Prostate gland (tissue), 2 donors: ENCODE data around the gene C1QL1.

Source experiments
- POLR2A ChIP-seq: fragments of 450-650 bp; IDR thresholded peaks from one replicate; pipeline ENCODE4 v1.6.1; 2016; ENCODE audit warnings: antibody characterized with exemption, mild to moderate bottlenecking
- TF ChIP-seq, protein P1 (sequence below), 4 experiments: fragments of 200-600 bp in 2 of 4; fragments of 450-650 bp in 2 of 4; sonication (generic) in 2 of 4; IDR thresholded peaks; 1 replicate in 3 of 4; 2 replicates in 1 of 4; pipeline ENCODE4 v1.5.1; 2016 to 2019; ENCODE audit warnings: antibody characterized with exemption in 4 of 4, mild to moderate bottlenecking in 2 of 4, moderate library complexity in 2 of 4

DNA sequence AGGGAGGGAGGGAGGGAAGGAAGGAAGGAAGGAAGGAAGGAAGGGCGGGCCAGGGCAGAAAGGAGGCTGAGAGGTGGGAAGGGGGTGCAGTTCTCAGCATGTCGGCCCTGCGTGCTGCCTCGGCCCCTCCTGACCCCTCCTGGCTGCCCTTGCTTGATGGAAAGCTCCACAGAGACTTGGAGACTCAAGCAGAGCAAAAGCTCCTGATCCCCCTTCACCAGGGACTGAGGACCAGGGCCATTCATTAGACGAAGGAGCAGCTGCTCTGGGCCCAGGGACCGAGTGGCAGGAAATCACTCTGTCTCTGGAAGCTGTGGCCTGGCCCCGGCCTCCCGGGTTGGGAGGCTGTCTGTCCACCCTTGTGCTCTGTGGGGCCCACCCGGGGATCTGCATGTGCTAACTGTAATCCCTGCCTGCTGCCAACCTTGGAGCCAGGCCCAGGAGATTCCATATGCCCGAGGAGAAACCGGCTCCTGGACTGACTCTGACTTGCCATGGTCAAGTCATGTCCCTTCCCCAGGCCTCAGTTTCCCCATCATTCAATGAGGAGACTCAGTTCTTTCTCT is 27.4 kb upstream of the C1QL1 start:
- TF ChIP-seq, protein P1, sequence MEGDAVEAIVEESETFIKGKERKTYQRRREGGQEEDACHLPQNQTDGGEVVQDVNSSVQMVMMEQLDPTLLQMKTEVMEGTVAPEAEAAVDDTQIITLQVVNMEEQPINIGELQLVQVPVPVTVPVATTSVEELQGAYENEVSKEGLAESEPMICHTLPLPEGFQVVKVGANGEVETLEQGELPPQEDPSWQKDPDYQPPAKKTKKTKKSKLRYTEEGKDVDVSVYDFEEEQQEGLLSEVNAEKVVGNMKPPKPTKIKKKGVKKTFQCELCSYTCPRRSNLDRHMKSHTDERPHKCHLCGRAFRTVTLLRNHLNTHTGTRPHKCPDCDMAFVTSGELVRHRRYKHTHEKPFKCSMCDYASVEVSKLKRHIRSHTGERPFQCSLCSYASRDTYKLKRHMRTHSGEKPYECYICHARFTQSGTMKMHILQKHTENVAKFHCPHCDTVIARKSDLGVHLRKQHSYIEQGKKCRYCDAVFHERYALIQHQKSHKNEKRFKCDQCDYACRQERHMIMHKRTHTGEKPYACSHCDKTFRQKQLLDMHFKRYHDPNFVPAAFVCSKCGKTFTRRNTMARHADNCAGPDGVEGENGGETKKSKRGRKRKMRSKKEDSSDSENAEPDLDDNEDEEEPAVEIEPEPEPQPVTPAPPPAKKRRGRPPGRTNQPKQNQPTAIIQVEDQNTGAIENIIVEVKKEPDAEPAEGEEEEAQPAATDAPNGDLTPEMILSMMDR (IDR thresholded peaks at IDR 0.05), result no peak
- no peak for TF ChIP-seq POLR2A
